HG03175 (cell line): Measurements from ENCODE around the gene ANKRD36C.
A peak's percentile ranks its signal among the peaks of the same experiment; 100 is the strongest.
"Not testable (repeated sequence)": the region's sequence is repeated elsewhere in the genome, so short reads cannot be mapped to it uniquely, and the experiment has no call there.

ENCODE experiments used
- ATAC-seq: cut with Tn5 transposase; IDR thresholded peaks from one replicate; pipeline ENCODE4 v1.9.1; 2021; ENCODE audit warnings: mild to moderate bottlenecking, moderate library complexity; ENCODE audit not compliant: unreplicated experiment

Gene ANKRD36C

GRCh38 chr2:96008051-96008450, 16.4 kb upstream of the ANKRD36C start:
- ATAC-seq, result not testable (repeated sequence)

- not testable (repeated sequence) for ATAC-seq
Observed at GRCh38 chr2:96006248-96006647, 14.6 kb upstream of the ANKRD36C start.

- peak; percentile 46 for ATAC-seq
Observed at GRCh38 chr2:95992520-95993272, 1.1 kb upstream of the ANKRD36C start.

GRCh38 chr2:95992102-95992501, 478 bp upstream of the ANKRD36C start:
- peak; percentile 58 for ATAC-seq

GRCh38 chr2:95990884-95991283, 740 bp downstream of the ANKRD36C start:
- not testable (repeated sequence) for ATAC-seq

- not testable (repeated sequence) for ATAC-seq
Observed at GRCh38 chr2:95951662-95952061, 40.0 kb downstream of the ANKRD36C start.

- ATAC-seq, result not testable (repeated sequence)
Observed at GRCh38 chr2:95948039-95948438, 43.6 kb downstream of the ANKRD36C start.

- ATAC-seq, result not testable (repeated sequence)
Observed at GRCh38 chr2:95939947-95940346, 51.7 kb downstream of the ANKRD36C start.

- ATAC-seq, result not testable (repeated sequence)
Observed at GRCh38 chr2:95930740-95931139, 60.9 kb downstream of the ANKRD36C start.

GRCh38 chr2:95917007-95917406, 74.6 kb downstream of the ANKRD36C start:
- ATAC-seq, result not testable (repeated sequence)

- not testable (repeated sequence) for ATAC-seq
Observed at GRCh38 chr2:95915131-95915530, 76.5 kb downstream of the ANKRD36C start.

GRCh38 chr2:95911431-95911830, 80.2 kb downstream of the ANKRD36C start:
- ATAC-seq, result not testable (repeated sequence)

GRCh38 chr2:95894443-95894842, 97.2 kb downstream of the ANKRD36C start:
- ATAC-seq, result not testable (repeated sequence)

GRCh38 chr2:95867929-95868328, 123.7 kb downstream of the ANKRD36C start:
- not testable (repeated sequence) for ATAC-seq

GRCh38 chr2:95867047-95867677, 124.5 kb downstream of the ANKRD36C start:
- not testable (repeated sequence) for ATAC-seq

GRCh38 chr2:95862121-95862520, 129.5 kb downstream of the ANKRD36C start:
- not testable (repeated sequence) for ATAC-seq

- no peak for ATAC-seq
Observed at GRCh38 chr2:95836151-95836550, 155.5 kb downstream of the ANKRD36C start.

- ATAC-seq, result not testable (repeated sequence)
Observed at GRCh38 chr2:95834077-95835013, 157.3 kb downstream of the ANKRD36C start.

GRCh38 chr2:95824218-95824617, 167.4 kb downstream of the ANKRD36C start:
- not testable (repeated sequence) for ATAC-seq

GRCh38 chr2:95817521-95817920, 174.1 kb downstream of the ANKRD36C start:
- ATAC-seq, result not testable (repeated sequence)

- not testable (repeated sequence) for ATAC-seq
Observed at GRCh38 chr2:95813311-95813710, 178.3 kb downstream of the ANKRD36C start.
